NB4 (cell line): ENCODE results near the gene DEF6.

Source experiments
- POLR2A ChIP-seq: IDR thresholded peaks from 2 replicates; pipeline ENCODE4 v1.6.1; 2011; ENCODE audit warnings: mild to moderate bottlenecking; ENCODE audit not compliant: insufficient read length; ENCODE audit errors: extremely low read depth
- TF ChIP-seq, protein P1 (sequence below): IDR thresholded peaks from one replicate; pipeline ENCODE4 v1.5.1; 2012; ENCODE audit warnings: low read depth, low read length
- TF ChIP-seq, protein P2 (sequence below): IDR thresholded peaks from 2 replicates; pipeline ENCODE4 v1.6.1; 2011; ENCODE audit warnings: low read depth, low read length

DNA sequence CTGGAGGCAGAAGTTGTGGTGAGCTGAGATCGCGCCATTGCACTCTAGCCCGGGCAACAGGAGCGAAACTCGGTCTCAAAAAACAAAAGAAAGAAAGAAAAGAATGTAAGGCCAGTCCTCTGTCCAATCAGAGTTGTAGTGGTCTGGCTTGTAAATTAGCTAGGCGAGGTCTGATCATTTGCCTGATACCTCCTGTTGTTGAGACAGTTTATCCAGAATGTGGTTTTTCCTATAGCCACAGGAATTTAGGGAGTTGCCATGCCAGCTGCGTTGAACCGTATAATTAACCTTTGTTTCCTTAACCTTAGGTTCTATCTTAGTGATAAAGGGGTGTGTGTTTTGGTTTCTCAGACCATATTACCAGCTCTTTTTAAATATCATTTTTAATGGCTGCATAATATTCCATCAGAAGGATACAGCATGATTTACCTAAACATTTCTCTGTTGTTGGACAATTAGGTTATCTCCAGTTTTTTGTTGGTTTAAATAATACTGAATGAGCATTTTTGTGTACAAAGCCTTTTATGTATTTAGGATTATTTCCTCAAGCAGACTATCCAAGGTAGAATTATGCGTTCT is 33.0 kb downstream of the DEF6 start:
- TF ChIP-seq, protein P1, sequence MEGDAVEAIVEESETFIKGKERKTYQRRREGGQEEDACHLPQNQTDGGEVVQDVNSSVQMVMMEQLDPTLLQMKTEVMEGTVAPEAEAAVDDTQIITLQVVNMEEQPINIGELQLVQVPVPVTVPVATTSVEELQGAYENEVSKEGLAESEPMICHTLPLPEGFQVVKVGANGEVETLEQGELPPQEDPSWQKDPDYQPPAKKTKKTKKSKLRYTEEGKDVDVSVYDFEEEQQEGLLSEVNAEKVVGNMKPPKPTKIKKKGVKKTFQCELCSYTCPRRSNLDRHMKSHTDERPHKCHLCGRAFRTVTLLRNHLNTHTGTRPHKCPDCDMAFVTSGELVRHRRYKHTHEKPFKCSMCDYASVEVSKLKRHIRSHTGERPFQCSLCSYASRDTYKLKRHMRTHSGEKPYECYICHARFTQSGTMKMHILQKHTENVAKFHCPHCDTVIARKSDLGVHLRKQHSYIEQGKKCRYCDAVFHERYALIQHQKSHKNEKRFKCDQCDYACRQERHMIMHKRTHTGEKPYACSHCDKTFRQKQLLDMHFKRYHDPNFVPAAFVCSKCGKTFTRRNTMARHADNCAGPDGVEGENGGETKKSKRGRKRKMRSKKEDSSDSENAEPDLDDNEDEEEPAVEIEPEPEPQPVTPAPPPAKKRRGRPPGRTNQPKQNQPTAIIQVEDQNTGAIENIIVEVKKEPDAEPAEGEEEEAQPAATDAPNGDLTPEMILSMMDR, result no peak
- TF ChIP-seq, protein P2, sequence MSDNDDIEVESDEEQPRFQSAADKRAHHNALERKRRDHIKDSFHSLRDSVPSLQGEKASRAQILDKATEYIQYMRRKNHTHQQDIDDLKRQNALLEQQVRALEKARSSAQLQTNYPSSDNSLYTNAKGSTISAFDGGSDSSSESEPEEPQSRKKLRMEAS, result no peak
- no peak for TF ChIP-seq POLR2A
